K562 (cell line): ENCODE data around the gene SLCO2B1. TPM values are rescaled to one million over a fixed set of nuclear protein-coding genes. Genes with fewer than 3 reads are reported as not detected.

Experiments used
- ATAC-seq: fragments of 200-7000 bp; cut with Tn5 transposase; 3 replicates; pipeline ENCODE4 v1.9.1; 2020; ENCODE audit warnings: moderate library complexity
- BruUV-seq: library from RNA; stranded (reverse); fragments of 400-500 nt; replicated peaks from 2 replicates; lab custom pipeline; 2021; lab: Mats Ljungman, UMichigan
- CTCF ChIA-PET: fragments of 300-600 bp; formaldehyde crosslinking; extraction: SDS; loops from one replicate; lab custom pipeline; 2021; ENCODE audit warnings: low intra/inter-chr PET ratio; lab: Yijun Ruan, JAX
- POLR2A ChIA-PET: fragments of 300-600, 350-650 bp; sonication (Branson Sonifier 250); formaldehyde crosslinking; extraction: SDS; loops from one replicate; lab custom pipeline; 2021; ENCODE audit warnings: antibody characterized with exemption, inconsistent platforms; lab: Yijun Ruan, JAX
- DNase-seq, 4 experiments: peaks; one replicate each; pipeline versions ENCODE4 v3.0.0 to v3.0.0-alpha.2; 2011 to 2018; ENCODE audit warnings: low spot score in 3 of 4, mixed read lengths in 3 of 4; ENCODE audit errors: extremely low read depth in 1 of 4
- FAIRE-seq: peaks from 2 replicates; lab custom pipeline; 2011; peaks lifted over from hg19 to GRCh38; lab: Jason Lieb, UNC
- H2AFZ ChIP-seq: 2 replicates; pipeline ENCODE4 v1.6.0; 2011; ENCODE audit warnings: low read depth, low read length, control low read depth, inconsistent platforms
- H3K27ac ChIP-seq: fragments of 200-600 bp; 3 replicates; pipeline ENCODE4 v1.8.0; 2011; ENCODE audit warnings: low read depth, mild to moderate bottlenecking, control low read depth, inconsistent platforms, low read length, moderate library complexity, mixed read lengths; ENCODE audit errors: extremely low read depth
- H3K27me3 ChIP-seq, 2 experiments: fragments of 300-600 bp in 1 of 2; 2 replicates in 1 of 2; 3 replicates in 1 of 2; pipeline versions ENCODE4 v1.6.0 to v1.8.0; 2011; ENCODE audit warnings: inconsistent platforms in 2 of 2, low read length in 2 of 2, mild to moderate bottlenecking in 1 of 2, mixed read lengths in 1 of 2, moderate library complexity in 1 of 2; ENCODE audit not compliant: control insufficient read depth in 2 of 2, insufficient read depth in 2 of 2
- H3K36me3 ChIP-seq: fragments of 300-600 bp; 3 replicates; pipeline ENCODE4 v1.8.0; 2011; ENCODE audit warnings: mild to moderate bottlenecking, low read length, inconsistent platforms; ENCODE audit not compliant: control insufficient read depth, insufficient read depth
- H3K4me1 ChIP-seq, 2 experiments: fragments of 200-600 bp in 1 of 2; replicated peaks in 1 of 2; 2 replicates in 1 of 2; 3 replicates in 1 of 2; pipeline versions ENCODE4 v1.5.1 to v1.8.0; 2011; ENCODE audit warnings: inconsistent platforms in 2 of 2, low read length in 2 of 2, mild to moderate bottlenecking in 1 of 2, mixed read lengths in 1 of 2, moderate library complexity in 1 of 2; ENCODE audit not compliant: control insufficient read depth in 2 of 2, insufficient read depth in 2 of 2
- H3K4me2 ChIP-seq: 2 replicates; pipeline ENCODE4 v1.6.1; 2011; ENCODE audit warnings: low read length, control low read depth, inconsistent platforms, mixed read lengths; ENCODE audit not compliant: insufficient read depth
- H3K4me3 ChIP-seq: fragments of 200-600 bp; sonication (generic), shearing (Covaris generic); 2 replicates; pipeline ENCODE4 v1.5.1; 2016; ENCODE audit warnings: control low read depth, inconsistent platforms
- H3K79me2 ChIP-seq: fragments of 200-600 bp; 3 replicates; pipeline ENCODE4 v1.8.0; 2011; ENCODE audit warnings: low read length, inconsistent platforms; ENCODE audit not compliant: control insufficient read depth, insufficient read depth
- H3K9ac ChIP-seq, 2 experiments: 2 replicates each; pipeline versions ENCODE4 v1.6.0 to v1.6.1; 2011; ENCODE audit warnings: low read depth in 2 of 2, low read length in 2 of 2, control low read depth in 1 of 2, inconsistent platforms in 1 of 2, mild to moderate bottlenecking in 1 of 2, mixed read lengths in 1 of 2; ENCODE audit not compliant: insufficient read depth in 1 of 2
- H3K9me1 ChIP-seq: one replicate; pipeline ENCODE4 v1.6.0; 2011; ENCODE audit warnings: inconsistent platforms, mild to moderate bottlenecking, low read length, moderate library complexity; ENCODE audit not compliant: control insufficient read depth, insufficient read depth
- H3K9me3 ChIP-seq: replicated peaks from 2 replicates; pipeline ENCODE4 v1.5.1; 2011; ENCODE audit warnings: low read depth, low read length, inconsistent platforms; ENCODE audit not compliant: control insufficient read depth, insufficient read depth
- H4K20me1 ChIP-seq: replicated peaks from 2 replicates; pipeline ENCODE4 v1.6.1; 2011; ENCODE audit warnings: low read length, inconsistent platforms, mixed read lengths; ENCODE audit not compliant: control insufficient read depth, insufficient read depth
- ATF2 ChIP-seq: sonication (generic); formaldehyde crosslinking; IDR thresholded peaks from 2 replicates; pipeline ENCODE4 v1.8.1; 2022; ENCODE audit warnings: missing genetic modification reagents
- BMI1 ChIP-seq: fragments of 150-350 bp; IDR thresholded peaks from 2 replicates; pipeline ENCODE4 v1.6.1; 2014; ENCODE audit warnings: low read length
- BRD9 ChIP-seq: fragments of 450-650 bp; IDR thresholded peaks from 2 replicates; pipeline ENCODE4 v1.6.1; 2018; ENCODE audit warnings: low read depth; ENCODE audit not compliant: partially characterized antibody
- CBFA2T2 ChIP-seq: fragments of 450-650 bp; conservative IDR thresholded peaks from 2 replicates; pipeline ENCODE4 v1.6.1; 2017; ENCODE audit warnings: mild to moderate bottlenecking
- CBX3 ChIP-seq, 2 experiments: IDR thresholded peaks; 1 replicate in 1 of 2; 2 replicates in 1 of 2; pipeline ENCODE4 v1.6.1; 2012; ENCODE audit warnings: inconsistent platforms in 2 of 2, low read length in 2 of 2, borderline replicate concordance in 1 of 2, control low read depth in 1 of 2
- DMBX1 ChIP-seq: fragments of 250-450 bp; sonication (Bioruptor Pico); IDR thresholded peaks from 2 replicates; pipeline ENCODE4 v1.8.0; 2022; ENCODE audit warnings: inconsistent platforms, mild to moderate bottlenecking, moderate library complexity, borderline replicate concordance
- FOXA3 ChIP-seq, 2 experiments: fragments of 450-650 bp in 1 of 2; sonication (generic) in 1 of 2; formaldehyde crosslinking; IDR thresholded peaks in 1 of 2; conservative IDR thresholded peaks in 1 of 2; 2 replicates each; pipeline versions ENCODE4 v1.4.0 to v1.8.0; 2020 to 2022; ENCODE audit warnings: mild to moderate bottlenecking in 2 of 2, missing genetic modification reagents in 1 of 2
- GTF2A2 ChIP-seq: IDR thresholded peaks from 2 replicates; pipeline ENCODE4 v1.6.1; 2016; ENCODE audit warnings: mild to moderate bottlenecking, missing genetic modification characterization, missing compliant biosample characterization
- GTF2B ChIP-seq: IDR thresholded peaks from 2 replicates; pipeline ENCODE4 v1.6.1; 2011; ENCODE audit not compliant: insufficient read length; ENCODE audit errors: extremely low read depth
- ILK ChIP-seq: fragments of 450-650 bp; IDR thresholded peaks from 2 replicates; pipeline ENCODE4 v1.6.1; 2016; ENCODE audit warnings: missing genetic modification characterization, low read depth, mild to moderate bottlenecking, missing compliant biosample characterization, moderate library complexity, borderline replicate concordance
- JUN ChIP-seq, 2 experiments: sonication (generic) in 1 of 2; formaldehyde crosslinking in 1 of 2; IDR thresholded peaks; 2 replicates each; pipeline versions ENCODE4 v1.6.1 to v1.8.0; 2012 to 2022; ENCODE audit warnings: borderline replicate concordance in 2 of 2, mild to moderate bottlenecking in 2 of 2, improper control_type of control experiment in 1 of 2, low read depth in 1 of 2, low read length in 1 of 2, missing genetic modification reagents in 1 of 2
- NFRKB ChIP-seq: fragments of 450-650 bp; IDR thresholded peaks from 2 replicates; pipeline ENCODE4 v1.6.1; 2016; ENCODE audit warnings: low read depth
- PML ChIP-seq: IDR thresholded peaks from 2 replicates; pipeline ENCODE4 v1.6.1; 2012; ENCODE audit warnings: low read length, inconsistent platforms
- POLR3A ChIP-seq: IDR thresholded peaks from 2 replicates; pipeline ENCODE4 v1.6.1; 2011; ENCODE audit warnings: borderline replicate concordance, mild to moderate bottlenecking, moderate library complexity; ENCODE audit not compliant: insufficient read length, insufficient read depth; ENCODE audit errors: extremely low read depth
- TSC22D4 ChIP-seq: fragments of 450-650 bp; IDR thresholded peaks from 2 replicates; pipeline ENCODE4 v1.6.1; 2016; ENCODE audit warnings: missing genetic modification characterization, missing biosample characterization, control low read depth
- U2AF2 ChIP-seq: fragments of 200-400 bp; formaldehyde crosslinking; optimal IDR thresholded peaks from 2 replicates; pipeline ENCODE3; 2017; ENCODE audit warnings: low read depth, mild to moderate bottlenecking, low read length
- WGBS: fragments of 100-300 bp; shearing (Covaris generic); methylation state at CpG from one replicate; pipeline ENCODE4 v1.1.6; 2016; ENCODE audit warnings: low coverage, mixed read lengths; ENCODE audit not compliant: insufficient coverage; ENCODE audit errors: missing lambda C conversion rate; 5-methylcytosine and 5-hydroxymethylcytosine counted together
- in situ Hi-C: fragments of 300-500 bp; cut with MboI; formaldehyde crosslinking; loops from 4 replicates; pipeline ENCODE4 v1.15.0; 2018; ENCODE audit warnings: inconsistent platforms, mixed read lengths
- intact Hi-C: fragments of 100-400 bp; cut with micrococcal nuclease; formaldehyde crosslinking; loops from 2 replicates; pipeline ENCODE4 v1.14.2; 2022
- polyA plus RNA-seq, 8 experiments: library from polyadenylated mRNA; depleted of rRNA in 4 of 8; stranded (reverse) in 5 of 8; unstranded in 3 of 8; fragments of >200 nt; fragmentation: Nextera tagmentation in 2 of 8; fragmentation: Illumina TruSeq in 1 of 8; extraction: Ambion mirVana in 2 of 8; extraction: Trizol in 1 of 8; gene quantifications; 2 replicates each; pipeline versions ENCODE4 v1.2.1 to v1.2.3, GENCODE V29; 2011 to 2014; ENCODE audit warnings: inconsistent platforms in 1 of 8, missing spikeins in 1 of 8
- total RNA-seq, 7 experiments: library from RNA; depleted of rRNA in 6 of 7; stranded (reverse); fragments of >200 nt in 6 of 7; fragmentation: Illumina TruSeq in 2 of 7; extraction: Trizol in 2 of 7; gene quantifications; 2 replicates each; pipeline versions ENCODE4 v1.2.1 to v1.2.3, GENCODE V29; 2011 to 2021; ENCODE audit warnings: low replicate concordance in 1 of 7
- TF ChIP-seq, protein P1 (sequence below): sonication (generic); formaldehyde crosslinking; IDR thresholded peaks from 2 replicates; pipeline ENCODE4 v1.8.0; 2022; ENCODE audit warnings: mild to moderate bottlenecking, missing genetic modification reagents, borderline replicate concordance

Gene SLCO2B1
- total and polyA plus RNA-seq, 9 of the 15 experiments (the other 6 are each of a cell fraction or from before 2014, with no cell fraction given): 0.70 to 14.7 (median 7.6) TPM

GRCh38 chr11:75170516-75171201, 19.8 kb downstream of the SLCO2B1 start (continued):
- no peak for TF ChIP-seq ATF2
- TF ChIP-seq TSC22D4: no peak
- TF ChIP-seq NFRKB: no peak
- no peak for TF ChIP-seq ILK (tag)
- no peak for TF ChIP-seq U2AF2
- TF ChIP-seq, all 486 proteins: peak for 9

DNA sequence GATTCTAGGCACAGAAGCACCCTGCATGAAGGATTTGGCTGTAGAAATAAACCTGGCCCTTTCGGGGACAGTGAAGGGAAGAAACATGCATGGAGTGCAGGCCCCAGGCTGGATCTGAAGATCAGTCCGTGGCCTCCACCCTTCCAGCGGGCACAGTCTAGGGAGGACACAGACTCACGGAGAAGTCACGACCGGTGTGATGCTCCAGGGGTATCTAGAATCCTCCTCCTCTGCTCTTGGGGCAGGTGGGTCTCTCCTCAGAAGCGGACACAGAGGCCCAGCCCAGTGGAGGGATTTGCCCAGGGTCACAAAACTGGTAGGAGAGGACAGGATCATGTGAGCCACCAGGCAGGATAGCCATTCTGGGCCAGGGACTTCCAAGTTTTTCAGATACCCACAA, 22.4 kb downstream of the SLCO2B1 start:
- H3K27me3 ChIP-seq: no peaks in the 10 kb centered on the region
- CTCF ChIA-PET: no interaction called here
- TF ChIP-seq CBFA2T2: no peak
- TF ChIP-seq, protein P1, sequence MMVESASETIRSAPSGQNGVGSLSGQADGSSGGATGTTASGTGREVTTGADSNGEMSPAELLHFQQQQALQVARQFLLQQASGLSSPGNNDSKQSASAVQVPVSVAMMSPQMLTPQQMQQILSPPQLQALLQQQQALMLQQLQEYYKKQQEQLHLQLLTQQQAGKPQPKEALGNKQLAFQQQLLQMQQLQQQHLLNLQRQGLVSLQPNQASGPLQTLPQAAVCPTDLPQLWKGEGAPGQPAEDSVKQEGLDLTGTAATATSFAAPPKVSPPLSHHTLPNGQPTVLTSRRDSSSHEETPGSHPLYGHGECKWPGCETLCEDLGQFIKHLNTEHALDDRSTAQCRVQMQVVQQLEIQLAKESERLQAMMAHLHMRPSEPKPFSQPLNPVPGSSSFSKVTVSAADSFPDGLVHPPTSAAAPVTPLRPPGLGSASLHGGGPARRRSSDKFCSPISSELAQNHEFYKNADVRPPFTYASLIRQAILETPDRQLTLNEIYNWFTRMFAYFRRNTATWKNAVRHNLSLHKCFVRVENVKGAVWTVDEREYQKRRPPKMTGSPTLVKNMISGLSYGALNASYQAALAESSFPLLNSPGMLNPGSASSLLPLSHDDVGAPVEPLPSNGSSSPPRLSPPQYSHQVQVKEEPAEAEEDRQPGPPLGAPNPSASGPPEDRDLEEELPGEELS (CRISPR knock-in tag): no peak
- no peak for TF ChIP-seq GTF2A2
- TF ChIP-seq BMI1: no peak
- no peak for TF ChIP-seq FOXA3 (CRISPR knock-in tag; conservative IDR thresholded peaks at IDR 0.05 in 1 of 2, IDR thresholded peaks at IDR 0.05 in 1 of 2)
- no peak for TF ChIP-seq POLR3A
- TF ChIP-seq DMBX1 (CRISPR knock-in tag): no peak
- no peak for TF ChIP-seq CBX3 (IDR thresholded peaks at IDR 0.05; ENCODE audit: borderline replicate concordance in 1 of 2, low read length in 2 of 2)
- no peak for TF ChIP-seq JUN (IDR thresholded peaks at IDR 0.05; ENCODE audit: borderline replicate concordance, low read depth, low read length)
- TF ChIP-seq JUN (CRISPR knock-in tag; IDR thresholded peaks at IDR 0.05; ENCODE audit: borderline replicate concordance): no peak
- no peak for TF ChIP-seq PML
- TF ChIP-seq BRD9: no peak
- no peak for TF ChIP-seq GTF2B

More for the DNA sequence above, 22.4 kb downstream of the SLCO2B1 start:
- no peaks in the 10 kb centered on the region for H3K9me3 ChIP-seq
- no peak overlapping the region for H3K9ac ChIP-seq
- H4K20me1 ChIP-seq: peaks cover 10% of the 10 kb centered on the region; the same call in 1 of the 2 replicates
- DNase-seq (no peak), FAIRE-seq (no peak), ATAC-seq (no peak)
- H2AFZ ChIP-seq: no peak overlapping the region
- H3K4me3 ChIP-seq: no peak overlapping the region
- in situ Hi-C loops (no loop called here), intact Hi-C loops (no loop called here)
- H3K4me2 ChIP-seq: no peak overlapping the region
- H3K4me1 ChIP-seq: peaks cover 2 to 7% of the 10 kb centered on the region in 2 experiments; a peak in 4 of 5 replicates
- 55% methylated on average over 7 of the region's 7 CpGs for WGBS
- no peaks in the 10 kb centered on the region for H3K36me3 ChIP-seq
- no peak overlapping the region for H3K27ac ChIP-seq
- no peaks in the 10 kb centered on the region for H3K79me2 ChIP-seq
- H3K9me1 ChIP-seq: no peaks in the 10 kb centered on the region
- no TSS peak for BruUV-seq
- POLR2A ChIA-PET: no interaction called here
